H1 (cell line): ENCODE measurements around the gene WNT1. TPM values are rescaled to one million over a fixed set of nuclear protein-coding genes. Genes with fewer than 3 reads are reported as not detected.

Experiments used
- CTCF ChIA-PET: fragments of 300-600 bp; sonication (Branson Sonifier 250); formaldehyde crosslinking; loops from one replicate; lab custom pipeline; 2021; ENCODE audit not compliant: partially characterized antibody; lab: Charles Lee
- POLR2A ChIA-PET: fragments of 300-600 bp; sonication (Branson Sonifier 250); formaldehyde crosslinking; loops from one replicate; lab custom pipeline; 2021; ENCODE audit warnings: inconsistent platforms; ENCODE audit not compliant: partially characterized antibody; lab: Charles Lee
- DNase-seq, 2 experiments: peaks; one replicate each; pipeline versions ENCODE4 v3.0.0 to v3.0.0-alpha.2; 2010 to 2022; ENCODE audit warnings: low spot score in 2 of 2, low read depth in 1 of 2, mixed read lengths in 1 of 2
- FAIRE-seq: peaks from 2 replicates; lab custom pipeline; 2011; peaks lifted over from hg19 to GRCh38; lab: Jason Lieb, UNC
- H2AFZ ChIP-seq: 2 replicates; pipeline ENCODE4 v1.8.1; 2012; ENCODE audit warnings: low read length, inconsistent platforms
- H2AK5ac ChIP-seq: 2 replicates; pipeline ENCODE4 v1.6.1; 2013; ENCODE audit warnings: low read depth, low read length
- H2BK120ac ChIP-seq: replicated peaks from 2 replicates; pipeline ENCODE3; 2013; ENCODE audit warnings: low read depth, low read length, inconsistent platforms
- H2BK12ac ChIP-seq: 2 replicates; pipeline ENCODE4 v1.6.1; 2013; ENCODE audit warnings: low read depth, low read length
- H2BK15ac ChIP-seq: 2 replicates; pipeline ENCODE4 v1.6.1; 2013; ENCODE audit warnings: low read length
- H2BK20ac ChIP-seq: 2 replicates; pipeline ENCODE4 v1.6.1; 2013; ENCODE audit warnings: low read length
- H2BK5ac ChIP-seq: 2 replicates; pipeline ENCODE4 v1.6.1; 2013; ENCODE audit warnings: low read depth, low read length
- H3K14ac ChIP-seq: 2 replicates; pipeline ENCODE4 v1.6.1; 2013; ENCODE audit warnings: inconsistent platforms; ENCODE audit not compliant: insufficient read length
- H3K18ac ChIP-seq: 2 replicates; pipeline ENCODE4 v1.6.1; 2013; ENCODE audit warnings: low read length; ENCODE audit errors: extremely low read depth
- H3K23ac ChIP-seq: 2 replicates; pipeline ENCODE4 v1.6.1; 2013; ENCODE audit warnings: inconsistent platforms; ENCODE audit not compliant: insufficient read length
- H3K23me2 ChIP-seq: 2 replicates; pipeline ENCODE4 v1.6.1; 2013; ENCODE audit warnings: low read depth, low read length
- H3K27ac ChIP-seq: 2 replicates; pipeline ENCODE4 v1.6.1; 2011; ENCODE audit warnings: low read depth, low read length, inconsistent platforms
- H3K27me3 ChIP-seq, 4 experiments: replicated peaks in 1 of 4; 1 replicate in 1 of 4; 2 replicates in 3 of 4; pipeline versions ENCODE4 v1.6.1 to v1.8.1; 2011 to 2013; ENCODE audit warnings: low read length in 3 of 4, mild to moderate bottlenecking in 3 of 4, inconsistent platforms in 2 of 4, mixed read lengths in 2 of 4, moderate library complexity in 1 of 4; ENCODE audit not compliant: control insufficient read depth in 3 of 4, insufficient read depth in 3 of 4; ENCODE audit errors: extremely low read depth in 1 of 4
- H3K36me3 ChIP-seq, 4 experiments: 2 replicates each; pipeline versions ENCODE4 v1.6.1 to v1.8.1; 2011 to 2013; ENCODE audit warnings: mild to moderate bottlenecking in 4 of 4, low read length in 3 of 4, moderate library complexity in 2 of 4, control low read depth in 1 of 4, inconsistent platforms in 1 of 4; ENCODE audit not compliant: insufficient read depth in 4 of 4, control insufficient read depth in 2 of 4
- H3K4ac ChIP-seq: replicated peaks from 2 replicates; pipeline ENCODE3; 2013; ENCODE audit warnings: low read length, low read depth, mixed read lengths, inconsistent platforms; ENCODE audit not compliant: insufficient read length
- H3K4me1 ChIP-seq, 4 experiments: replicated peaks in 1 of 4; 1 replicate in 1 of 4; 2 replicates in 3 of 4; pipeline versions ENCODE4 v1.6.1 to v1.8.1; 2011 to 2013; ENCODE audit warnings: low read length in 3 of 4, inconsistent platforms in 2 of 4, mixed read lengths in 1 of 4; ENCODE audit not compliant: insufficient read depth in 4 of 4, control insufficient read depth in 3 of 4
- H3K4me2 ChIP-seq, 2 experiments: 2 replicates each; pipeline versions ENCODE4 v1.6.1 to v1.8.1; 2011 to 2013; ENCODE audit warnings: low read depth in 2 of 2, low read length in 2 of 2, control low read depth in 1 of 2, inconsistent platforms in 1 of 2, mild to moderate bottlenecking in 1 of 2; ENCODE audit not compliant: insufficient read depth in 1 of 2
- H3K4me3 ChIP-seq, 4 experiments: fragments of 200-600, 300-600 bp in 1 of 4; sonication (generic), shearing (Covaris generic), sonication (Bioruptor Twin) in 1 of 4; 2 replicates each; pipeline versions ENCODE4 v1.5.1 to v1.8.1; 2011 to 2016; ENCODE audit warnings: low read length in 4 of 4, low read depth in 3 of 4, control low read depth in 2 of 4, inconsistent platforms in 2 of 4, mild to moderate bottlenecking in 2 of 4, mixed read lengths in 1 of 4, moderate library complexity in 1 of 4; ENCODE audit not compliant: insufficient read depth in 2 of 4; ENCODE audit errors: extremely low read depth in 1 of 4
- H3K56ac ChIP-seq: replicated peaks from 2 replicates; pipeline ENCODE3; 2013; ENCODE audit warnings: low read depth, mild to moderate bottlenecking, mixed read lengths, low read length, inconsistent platforms; ENCODE audit not compliant: insufficient read length
- H3K79me1 ChIP-seq: 2 replicates; pipeline ENCODE4 v1.6.1; 2013; ENCODE audit warnings: low read depth, low read length, control low read depth
- H3K79me2 ChIP-seq, 2 experiments: 2 replicates each; pipeline versions ENCODE4 v1.6.1 to v1.8.1; 2012 to 2013; ENCODE audit warnings: low read length in 2 of 2, mild to moderate bottlenecking in 2 of 2, inconsistent platforms in 1 of 2; ENCODE audit not compliant: insufficient read depth in 2 of 2, control insufficient read depth in 1 of 2
- H3K9ac ChIP-seq, 4 experiments: replicated peaks in 1 of 4; 1 replicate in 1 of 4; 2 replicates in 3 of 4; pipeline versions ENCODE4 v1.6.1 to v1.8.1; 2011 to 2013; ENCODE audit warnings: low read depth in 3 of 4, low read length in 3 of 4, control low read depth in 2 of 4, mild to moderate bottlenecking in 2 of 4, moderate library complexity in 2 of 4, inconsistent platforms in 1 of 4; ENCODE audit errors: extremely low read depth in 1 of 4
- H3K9me3 ChIP-seq, 2 experiments: 2 replicates each; pipeline versions ENCODE4 v1.6.1 to v1.8.1; 2012 to 2013; ENCODE audit warnings: mild to moderate bottlenecking in 2 of 2, moderate library complexity in 2 of 2, control low read depth in 1 of 2, inconsistent platforms in 1 of 2, low read depth in 1 of 2, low read length in 1 of 2, mixed read lengths in 1 of 2; ENCODE audit not compliant: insufficient read depth in 2 of 2
- H4K20me1 ChIP-seq, 2 experiments: replicated peaks in 1 of 2; 2 replicates each; pipeline versions ENCODE3 to v1.8.1; 2011 to 2013; ENCODE audit warnings: inconsistent platforms in 2 of 2, low read length in 2 of 2, mild to moderate bottlenecking in 1 of 2; ENCODE audit not compliant: insufficient read depth in 2 of 2, control insufficient read depth in 1 of 2
- H4K5ac ChIP-seq: 2 replicates; pipeline ENCODE4 v1.6.1; 2013; ENCODE audit warnings: low read length, low read depth, mixed read lengths, inconsistent platforms; ENCODE audit not compliant: insufficient read length
- H4K8ac ChIP-seq: 2 replicates; pipeline ENCODE4 v1.8.0; 2013; ENCODE audit warnings: mild to moderate bottlenecking, moderate library complexity, low read length, inconsistent platforms; ENCODE audit not compliant: insufficient read depth; ENCODE audit errors: extremely low read depth
- H4K91ac ChIP-seq: replicated peaks from 2 replicates; pipeline ENCODE3; 2013; ENCODE audit warnings: low read length, mixed read lengths, inconsistent platforms; ENCODE audit not compliant: insufficient read length
- KDM1A ChIP-seq: fragments of 200-600, 300-600 bp; sonication (generic); IDR thresholded peaks from 2 replicates; pipeline ENCODE4 v1.7.1; 2016; ENCODE audit warnings: mild to moderate bottlenecking, low read length, borderline replicate concordance
- WGBS, 2 experiments: shearing (Covaris generic) in 1 of 2; methylation state at CpG; one replicate each; pipeline versions ENCODE4 v1.1.6 to v1.1.7; 2013 to 2015; ENCODE audit warnings: low lambda C conversion rate in 2 of 2, mixed read lengths in 2 of 2, inconsistent platforms in 1 of 2, low coverage in 1 of 2, missing lambda C conversion rate in 1 of 2; ENCODE audit not compliant: insufficient replicate concordance in 2 of 2, insufficient coverage in 1 of 2, insufficient read length in 1 of 2; ENCODE audit errors: extremely low coverage in 1 of 2, missing lambda C conversion rate in 1 of 2; 5-methylcytosine and 5-hydroxymethylcytosine counted together
- polyA plus RNA-seq, 7 experiments: library from polyadenylated mRNA; depleted of rRNA in 3 of 7; stranded (reverse) in 5 of 7; unstranded in 2 of 7; fragments of >200 nt in 5 of 7; fragments of 200-250 nt in 2 of 7; gene quantifications; 1 replicate in 5 of 7; 2 replicates in 1 of 7; 4 replicates in 1 of 7; pipeline versions ENCODE4 v1.2.1 to v1.2.3, GENCODE V29; 2011 to 2013; ENCODE audit warnings: missing spikeins in 2 of 7, mixed read lengths in 2 of 7
- total RNA-seq: library from RNA; stranded (reverse); fragmentation: NEBNext Ultra II Directional; extraction: Animal tissue kit (Norgen Biotek cat#: 25700); gene quantifications from 2 replicates; pipeline ENCODE4 v1.2.1, GENCODE V29; 2021

The WNT1 gene
- total and polyA plus RNA-seq, 2 of the 8 experiments (the other 6 are each of a cell fraction or from before 2014, with no cell fraction given), result not detected

GRCh38 chr12:48943221-48943620 lies 34.9 kb upstream of the WNT1 start:
- Histone ChIP-seq H3K4me2 (no peak overlapping the region), H2BK15ac (no peak overlapping the region), H3K27ac (no peak overlapping the region), H3K23me2 (no peaks in the 10 kb centered on the region), H2BK20ac (no peak overlapping the region), H3K56ac (peak overlapping the region; percentile 54), H2AK5ac (no peak overlapping the region), H3K79me2 (peaks cover 0 to 66% of the 10 kb centered on the region in 2 experiments; a peak in 3 of 4 replicates), H3K4ac (no peak overlapping the region), H3K9ac (no peak overlapping the region; a peak in 1 of 7 replicates), H3K27me3 (no peaks in the 10 kb centered on the region), H2AFZ (no peak overlapping the region), H2BK120ac (no peak overlapping the region), H4K5ac (no peak overlapping the region), H2BK12ac (no peak overlapping the region), H3K79me1 (peaks cover 3% of the 10 kb centered on the region), H3K23ac (no peak overlapping the region), H2BK5ac (no peak overlapping the region), H3K4me1 (no peaks in the 10 kb centered on the region; a peak in 1 of 7 replicates), H3K9me3 (no peaks in the 10 kb centered on the region), H4K91ac (no peak overlapping the region), H3K14ac (no peak overlapping the region), H3K36me3 (peaks cover 18 to 32% (median 27%) of the 10 kb centered on the region in 4 experiments), H4K20me1 (peaks cover 11 to 31% of the 10 kb centered on the region in 2 experiments), H3K18ac (no peak overlapping the region), H4K8ac (no peak overlapping the region), H3K4me3 (no peak overlapping the region)
- 90% methylated on average over 4 of the region's 4 CpGs; no CpG with 5 or more reads in 1 of the 2 experiments for WGBS, 2 experiments
- ChIA-PET CTCF (interaction anchor here (0.8 to 19.9 kb wide), 8 partner anchors 9 to 100 kb away, joined by 3 to 280 read pairs (median 6); partner anchors contain the start of genes FKBP11 and WNT1), POLR2A (interaction anchor here (1.1 to 8.7 kb wide), 4 partner anchors 9 to 18 kb away, joined by 4 to 77 read pairs (median 4); partner anchors contain the start of genes ARF3 and FKBP11)
- no peak for TF ChIP-seq KDM1A
- DNase-seq, result no peak
- FAIRE-seq, result no peak
